Heart right ventricle (tissue), 16 donors: ENCODE data around the gene PIMREG. TPM values are rescaled to one million over a fixed set of nuclear protein-coding genes. Genes with fewer than 3 reads are reported as not detected.

ENCODE experiments used
- ATAC-seq, 8 donors: fragments of 200-7000 bp; cut with Tn5 transposase; one replicate each; pipeline ENCODE4 v1.9.1; 2020; ENCODE audit warnings: mild to moderate bottlenecking in 8 of 8, moderate library complexity in 8 of 8, moderate number of reproducible peaks in 1 of 8
- DNase-seq, 2 donors: peaks; one replicate each; pipeline ENCODE4 v3.0.0-alpha.2; 2020
- H3K27ac ChIP-seq, 10 donors: fragments of 200-600 bp; sonication (generic) in 2 of 10; one replicate each; pipeline versions ENCODE4 v1.5.0 to v1.8.0; 2020 to 2022; ENCODE audit warnings: mild to moderate bottlenecking in 3 of 10
- H3K27me3 ChIP-seq, 7 donors: fragments of 200-600 bp; one replicate each; pipeline ENCODE4 v1.8.0; 2021 to 2022; ENCODE audit warnings: mild to moderate bottlenecking in 2 of 7
- H3K36me3 ChIP-seq, 9 donors: fragments of 200-600 bp; sonication (generic) in 1 of 9; one replicate each; pipeline versions ENCODE4 v1.5.0 to v1.8.0; 2020 to 2022; ENCODE audit warnings: mild to moderate bottlenecking in 2 of 9
- H3K4me1 ChIP-seq, 9 donors: fragments of 200-600 bp; sonication (generic) in 1 of 9; one replicate each; pipeline versions ENCODE4 v1.5.0 to v1.8.0; 2020 to 2022; ENCODE audit warnings: mild to moderate bottlenecking in 4 of 9
- H3K4me3 ChIP-seq, 10 donors: fragments of 200-600 bp; sonication (generic) in 2 of 10; one replicate each; pipeline versions ENCODE4 v1.5.0 to v1.8.0; 2020 to 2022; ENCODE audit warnings: mild to moderate bottlenecking in 7 of 10, moderate library complexity in 2 of 10
- H3K9me3 ChIP-seq, 11 donors: fragments of 200-600 bp in 10 of 11; sonication (generic) in 2 of 11; one replicate each; pipeline versions ENCODE4 v1.5.0 to v1.8.0; 2013 to 2022; ENCODE audit warnings: mild to moderate bottlenecking in 2 of 11, control low read depth in 1 of 11, moderate library complexity in 1 of 11
- WGBS, 2 donors: extraction: QIAGEN DNeasy Blood & Tissue Kit; methylation state at CpG; one replicate each; pipeline ENCODE4 v1.1.7; 2013; ENCODE audit warnings: inconsistent platforms in 1 of 2; 5-methylcytosine and 5-hydroxymethylcytosine counted together
- intact Hi-C, 10 donors: fragments of 100-400 bp; cut with DNase I; formaldehyde crosslinking; loops; one replicate each; pipeline versions ENCODE4 v1.11.1 to v1.14.2; 2022
- polyA plus RNA-seq, 2 donors: library from polyadenylated mRNA; stranded (reverse); fragments of 200-250 nt; gene quantifications; one replicate each; pipeline ENCODE4 v1.2.3, GENCODE V29; 2013
- total RNA-seq, 10 donors: library from RNA; stranded (reverse); fragmentation: NEBNext Ultra II Directional in 3 of 10; extraction: Animal tissue kit (Norgen Biotek cat#: 25700) in 3 of 10; gene quantifications; one replicate each; pipeline versions ENCODE4 v1.2.1 to v1.2.4, GENCODE V29; 2021 to 2023
- TF ChIP-seq, protein P1 (sequence below), 9 donors: fragments of 200-600 bp; sonication (generic) in 2 of 9; IDR thresholded peaks; one replicate each; pipeline versions ENCODE4 v1.5.0 to v1.8.0; 2021 to 2022; ENCODE audit warnings: antibody characterized with exemption in 9 of 9, mild to moderate bottlenecking in 5 of 9, moderate library complexity in 1 of 9
- donor health status: Arrhythmogenic right ventricular cardiomyopathy.
- donor health status: ischemic (EF 13 %, LVEDD 7.1; RV severe dilation, severe dysfunction).
- donor health status: healthy with polysubstance abuse.
- donor health status: DM: no; HTN: yes; CAD: no.
- donor health status: DM: no; HTN: no; CAD: no.
- donor health status: ischemic (EF 25% LVEDD 6.9; RV normal size, moderate dysfunction).
- donor health status: ischemic (EF 25% LVEDD 5.7; RV mildly dilated, moderate dysfunction).
- donor health status: healthy.
- donor health status: DM: yes; HTN: yes; CAD: no.
- donor health status: Ischemic cardiomyopathy.
- donor health status: ischemic (EF 35%, LVEDD 5.7; RV mildly dilated, moderate dysfunction).
- donor health status: nonischemic (EF 11% LVEDD 7.7; RV severe dilation, severe dysfunction).
- donor health status: DM: yes; HTN: yes; CAD: no.
- donor health status: PGD.
- donor health status: ischemic (EF 29% LVEDD 5.4; RV normal size, mild dysfunction).
- donor health status: nonischemic (EF 23%, LVEDD 6.1; RV moderate dilation, normal function).

The PIMREG gene
- total and polyA plus RNA-seq, 12 donors, result 0.21 to 4.0 (median 0.54) TPM; not detected in 6

DNA sequence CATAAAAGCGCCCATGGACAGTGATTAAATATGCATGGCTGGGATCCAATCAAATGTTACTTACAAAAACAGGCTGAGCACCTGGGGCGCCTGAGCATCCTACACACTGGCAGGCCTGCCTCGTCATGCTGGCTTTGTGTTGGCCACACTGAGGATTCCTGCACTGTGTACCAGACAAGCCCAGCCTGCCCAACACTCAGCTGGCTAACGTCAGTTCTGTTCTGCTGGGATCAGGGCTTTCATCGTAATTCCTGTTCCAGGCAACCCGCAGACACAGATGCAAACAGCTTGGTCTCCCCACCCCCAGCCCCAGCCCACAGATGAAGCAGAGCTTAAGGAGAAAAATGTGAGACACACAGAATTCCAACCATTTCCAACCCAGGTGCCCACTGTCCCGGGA is 30.7 kb downstream of the PIMREG start:
- no peak overlapping the region for H3K27ac ChIP-seq
- no peak overlapping the region for H3K4me3 ChIP-seq
- no peaks in the 10 kb centered on the region for H3K9me3 ChIP-seq
- ATAC-seq (no peak), DNase-seq (no peak)
- 73 to 74% methylated on average over 7 of the region's 7 CpGs for WGBS, 2 donors
- TF ChIP-seq, protein P1, sequence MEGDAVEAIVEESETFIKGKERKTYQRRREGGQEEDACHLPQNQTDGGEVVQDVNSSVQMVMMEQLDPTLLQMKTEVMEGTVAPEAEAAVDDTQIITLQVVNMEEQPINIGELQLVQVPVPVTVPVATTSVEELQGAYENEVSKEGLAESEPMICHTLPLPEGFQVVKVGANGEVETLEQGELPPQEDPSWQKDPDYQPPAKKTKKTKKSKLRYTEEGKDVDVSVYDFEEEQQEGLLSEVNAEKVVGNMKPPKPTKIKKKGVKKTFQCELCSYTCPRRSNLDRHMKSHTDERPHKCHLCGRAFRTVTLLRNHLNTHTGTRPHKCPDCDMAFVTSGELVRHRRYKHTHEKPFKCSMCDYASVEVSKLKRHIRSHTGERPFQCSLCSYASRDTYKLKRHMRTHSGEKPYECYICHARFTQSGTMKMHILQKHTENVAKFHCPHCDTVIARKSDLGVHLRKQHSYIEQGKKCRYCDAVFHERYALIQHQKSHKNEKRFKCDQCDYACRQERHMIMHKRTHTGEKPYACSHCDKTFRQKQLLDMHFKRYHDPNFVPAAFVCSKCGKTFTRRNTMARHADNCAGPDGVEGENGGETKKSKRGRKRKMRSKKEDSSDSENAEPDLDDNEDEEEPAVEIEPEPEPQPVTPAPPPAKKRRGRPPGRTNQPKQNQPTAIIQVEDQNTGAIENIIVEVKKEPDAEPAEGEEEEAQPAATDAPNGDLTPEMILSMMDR (IDR thresholded peaks at IDR 0.05), result no peak
- peaks cover 0 to 5% (median 0%) of the 10 kb centered on the region in 7 donors for H3K27me3 ChIP-seq
- no peaks in the 10 kb centered on the region for H3K36me3 ChIP-seq
- H3K4me1 ChIP-seq, result no peaks in the 10 kb centered on the region
- intact Hi-C loops, result loop anchor here in 5 of 10 donors (5.0 to 10.0 kb wide), 6 partner anchors 77 to 170 kb away; partner anchors contain the start of genes KIAA0753 (in 2 of the 5), TXNDC17 (in 2 of the 5) and PITPNM3 (in 1 of the 5)

DNA sequence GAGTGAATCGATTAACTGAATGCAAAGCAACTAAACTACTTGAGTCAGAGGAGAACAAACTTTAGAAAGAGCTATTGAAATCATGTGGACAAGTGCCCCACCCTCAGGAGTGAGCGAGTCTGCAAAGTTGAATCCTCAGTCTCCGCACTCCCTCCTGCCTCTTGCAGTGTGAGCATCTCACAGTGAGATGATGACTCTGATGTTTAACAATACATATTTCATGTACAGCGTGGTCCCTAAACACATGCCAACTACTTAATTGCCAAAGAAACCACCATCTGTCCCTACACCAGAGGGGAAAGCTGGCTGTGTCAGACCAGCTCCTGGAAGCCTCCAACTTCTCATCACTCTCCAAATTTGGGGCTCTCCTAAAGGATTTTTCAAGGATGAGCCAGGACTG is 31.2 kb downstream of the PIMREG start:
- TF ChIP-seq, protein P1 (IDR thresholded peaks at IDR 0.05), result no peak
- Histone ChIP-seq H3K27ac (no peak overlapping the region), H3K27me3 (peaks cover 0 to 10% (median 0%) of the 10 kb centered on the region in 7 donors), H3K4me1 (no peaks in the 10 kb centered on the region), H3K36me3 (no peaks in the 10 kb centered on the region), H3K4me3 (no peak overlapping the region), H3K9me3 (no peaks in the 10 kb centered on the region)
- intact Hi-C loops, result loop anchor here in 4 of 10 donors (10.0 kb wide), 4 partner anchors 99 to 169 kb away; partner anchors contain the start of genes KIAA0753 (in 2 of the 4) and TXNDC17 (in 2 of the 4)
- 82 to 83% methylated on average over 4 of the region's 4 CpGs for WGBS, 2 donors
- ATAC-seq (no peak), DNase-seq (no peak)

DNA sequence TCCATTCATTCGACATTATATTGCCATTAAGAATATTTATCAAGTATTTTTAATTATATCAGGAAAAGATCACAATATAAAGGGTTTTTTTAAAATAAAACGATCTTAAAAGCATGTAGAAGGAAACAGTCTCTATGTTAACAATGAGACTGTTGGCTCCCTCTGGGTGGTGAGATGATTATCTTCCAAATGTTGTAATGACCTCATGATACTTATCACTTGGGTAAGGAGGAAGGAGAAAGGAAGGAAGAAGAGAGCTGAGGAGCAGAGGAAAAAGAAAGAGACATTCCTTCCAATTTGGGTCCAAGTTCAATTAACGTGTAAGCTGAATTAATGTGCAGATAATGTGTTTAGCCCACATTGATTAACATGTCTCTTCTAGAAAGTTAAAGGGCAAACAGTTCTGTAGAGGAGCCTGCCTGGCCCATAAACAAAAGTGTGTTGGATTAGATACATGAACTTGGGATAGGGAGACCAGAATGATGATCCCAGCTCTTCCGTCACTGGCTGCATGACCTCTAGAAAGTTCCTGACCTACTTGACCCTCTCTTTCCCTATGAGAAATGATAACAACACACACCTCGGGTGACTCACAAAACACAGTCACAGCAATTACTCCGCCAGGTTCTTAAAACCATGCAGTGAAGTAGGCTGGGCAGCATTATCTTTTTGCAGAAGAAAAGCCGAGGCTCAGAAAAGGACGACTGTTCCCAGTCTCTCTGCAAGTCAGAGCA is 32.0 kb downstream of the PIMREG start:
- Histone ChIP-seq H3K36me3 (no peaks in the 10 kb centered on the region), H3K4me1 (no peaks in the 10 kb centered on the region), H3K27me3 (peaks cover 0 to 18% (median 6%) of the 10 kb centered on the region in 7 donors), H3K27ac (no peak overlapping the region), H3K4me3 (no peak overlapping the region), H3K9me3 (no peaks in the 10 kb centered on the region)
- TF ChIP-seq, protein P1 (IDR thresholded peaks at IDR 0.05), result no peak
- ATAC-seq, result no peak
- intact Hi-C loops, result loop anchor here in 4 of 10 donors (10.0 kb wide), 4 partner anchors 99 to 169 kb away; partner anchors contain the start of genes KIAA0753 (in 2 of the 4) and TXNDC17 (in 2 of the 4)
- 62 to 68% methylated on average over 8 of the region's 8 CpGs for WGBS, 2 donors
- no peak for DNase-seq

DNA sequence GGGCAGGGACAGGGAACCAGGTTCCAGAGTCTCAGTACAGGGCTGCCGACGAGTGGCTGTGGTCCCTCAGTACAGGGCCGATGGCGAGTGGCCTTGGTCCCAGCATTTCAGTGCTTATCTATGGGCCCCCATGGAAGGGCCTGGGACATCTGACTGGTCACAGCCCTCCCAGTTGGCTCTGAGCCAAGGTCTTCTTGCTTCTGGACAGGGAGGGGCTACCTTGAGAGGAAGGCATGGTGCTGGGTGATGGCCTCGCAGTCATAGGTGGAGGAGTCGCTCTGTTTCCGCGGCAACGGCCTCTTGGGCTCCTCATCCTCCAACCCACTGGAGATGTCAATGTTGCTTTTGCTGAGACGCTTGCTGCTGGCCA is 32.5 kb downstream of the PIMREG start:
- DNase-seq (no peak), ATAC-seq (no peak)
- Histone ChIP-seq H3K4me3 (no peak overlapping the region), H3K27ac (no peak overlapping the region), H3K36me3 (no peaks in the 10 kb centered on the region), H3K4me1 (no peaks in the 10 kb centered on the region), H3K9me3 (no peaks in the 10 kb centered on the region), H3K27me3 (peaks cover 0 to 18% (median 8%) of the 10 kb centered on the region in 7 donors)
- TF ChIP-seq, protein P1 (IDR thresholded peaks at IDR 0.05), result no peak
- intact Hi-C loops, result loop anchor here in 4 of 10 donors (10.0 kb wide), 4 partner anchors 98 to 168 kb away; partner anchors contain the start of genes KIAA0753 (in 2 of the 4) and TXNDC17 (in 2 of the 4)
- WGBS, 2 donors, result 65 to 70% methylated on average over 10 of the region's 10 CpGs
